Raji (cell line): ENCODE data around the gene AP1S3.

ENCODE experiments used
- POLR2A ChIP-seq: IDR thresholded peaks from 2 replicates; pipeline ENCODE4 v1.6.1; 2011; ENCODE audit warnings: low read depth, low read length, control low read depth; ENCODE audit not compliant: insufficient read depth

AP1S3 gene

GRCh38 chr2:223759569-223760430 lies 77.6 kb downstream of the AP1S3 start:
- TF ChIP-seq POLR2A: no peak

DNA sequence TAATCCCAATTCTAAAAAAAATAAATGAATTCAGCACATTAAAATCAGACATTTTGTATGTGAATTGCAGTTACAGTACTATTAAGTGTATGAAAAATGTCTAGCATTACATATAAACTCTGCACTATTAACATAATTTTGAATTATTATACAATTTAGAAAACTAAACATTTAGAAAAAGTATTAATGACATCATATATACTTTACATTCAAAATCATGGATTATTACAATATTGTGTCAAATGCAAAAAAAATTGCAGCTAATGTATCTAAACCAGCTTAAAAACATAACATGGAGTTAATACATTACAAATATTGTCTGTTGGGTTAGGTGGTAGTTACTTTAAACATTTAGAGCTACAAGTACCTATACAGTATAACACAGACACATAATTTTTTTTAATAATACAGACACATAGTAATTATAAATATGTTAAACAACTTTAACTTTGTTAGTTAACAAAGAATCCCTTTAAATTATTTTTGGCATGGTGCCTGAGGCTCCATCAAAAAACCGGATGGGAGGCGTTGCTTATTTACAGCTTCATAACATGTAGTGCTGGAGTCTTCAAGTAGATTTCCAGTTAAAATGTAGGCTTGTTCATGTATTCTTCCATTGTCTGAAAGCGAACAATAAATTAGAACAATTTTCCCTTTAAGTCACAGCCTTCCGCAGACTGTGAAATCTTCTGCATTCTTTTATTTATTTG lies 79.1 kb downstream of the AP1S3 start:
- TF ChIP-seq POLR2A: no peak

GRCh38 chr2:223753940-223754339 lies 83.4 kb downstream of the AP1S3 start:
- no peak for TF ChIP-seq POLR2A

DNA sequence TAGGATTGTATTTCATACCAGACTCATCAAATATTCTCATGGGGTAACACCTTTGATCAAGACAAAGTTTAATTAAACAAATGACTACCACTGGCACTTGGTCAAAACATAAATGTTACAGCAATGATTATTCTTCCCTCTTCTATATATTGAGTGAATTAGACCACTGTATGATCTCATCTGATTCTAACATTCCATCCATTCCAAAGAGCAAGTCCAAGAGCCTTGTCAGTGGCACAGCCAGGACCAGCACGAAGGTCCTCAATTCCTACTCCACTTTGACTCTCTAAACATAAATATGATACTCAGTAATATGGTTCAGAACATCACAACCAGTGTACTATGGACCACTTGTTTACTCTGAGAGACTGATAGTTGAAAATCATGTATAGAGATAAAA lies 86.4 kb downstream of the AP1S3 start:
- TF ChIP-seq POLR2A: no peak

DNA sequence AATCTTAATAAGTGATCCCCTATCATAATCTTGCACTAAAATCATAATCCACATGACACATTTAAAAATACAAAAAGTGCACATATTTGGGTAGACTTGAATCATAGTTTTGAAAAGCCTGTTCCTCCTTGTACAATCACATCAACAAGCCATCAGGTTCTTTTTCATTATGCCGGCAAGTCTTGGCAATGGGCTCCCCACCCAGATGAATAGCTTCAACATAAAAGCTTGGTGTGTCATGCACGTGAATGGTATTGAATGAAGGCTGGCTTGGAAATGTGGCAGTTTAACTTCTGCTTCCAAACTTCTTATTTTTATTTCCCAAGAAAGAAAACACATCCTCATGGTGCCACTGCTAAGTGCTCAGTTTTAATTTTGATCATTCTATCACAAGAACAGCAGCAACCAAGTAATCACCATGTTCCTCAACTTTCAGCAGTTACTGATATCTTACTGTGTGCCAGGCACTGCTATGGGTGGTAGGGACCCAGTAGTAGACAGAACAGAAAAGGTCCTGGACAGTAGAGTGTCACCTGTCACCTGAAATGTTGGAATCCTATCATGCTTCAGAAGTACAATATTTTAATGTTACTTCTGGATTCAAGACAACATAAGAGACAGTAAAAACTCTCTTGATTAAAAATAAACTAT lies 89.9 kb downstream of the AP1S3 start:
- TF ChIP-seq POLR2A: no peak

DNA sequence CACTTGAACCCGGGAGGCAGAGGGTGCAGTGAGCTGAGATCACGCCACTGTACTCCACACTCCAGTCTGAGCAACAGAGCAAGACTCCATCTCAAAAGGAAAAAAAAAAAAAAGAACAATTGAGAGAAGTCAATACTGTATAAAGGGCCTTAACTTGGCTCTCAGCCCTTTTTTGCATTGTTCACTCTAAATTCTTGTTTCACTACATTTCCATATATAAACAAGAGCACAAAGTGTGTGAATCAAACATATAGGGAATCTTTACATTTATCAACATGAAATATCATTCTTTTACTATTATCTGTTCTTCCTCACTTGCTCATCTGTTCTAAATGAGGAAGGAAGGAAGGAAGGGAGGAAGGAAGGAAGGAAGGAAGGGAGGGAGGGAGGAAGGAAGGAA lies 90.8 kb downstream of the AP1S3 start:
- no peak for TF ChIP-seq POLR2A

DNA sequence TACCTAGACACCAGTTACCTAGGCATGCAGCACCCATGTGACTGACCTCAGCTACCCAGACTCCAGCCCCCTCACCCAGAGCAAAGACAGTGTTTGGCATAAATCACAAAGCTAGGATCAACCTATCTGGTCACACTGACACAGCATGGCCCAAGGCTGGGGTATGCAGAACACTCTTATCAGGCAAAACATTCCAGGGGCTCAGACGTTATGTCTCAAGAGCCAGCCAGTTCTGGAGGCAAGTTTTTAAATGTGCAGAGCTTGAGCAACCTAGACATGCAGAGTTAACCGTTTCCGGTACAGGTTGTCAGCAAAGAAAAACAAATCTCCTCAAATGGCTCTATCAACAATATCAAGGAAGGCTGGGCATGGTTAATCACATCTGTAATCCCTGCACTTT lies 92.8 kb downstream of the AP1S3 start:
- TF ChIP-seq POLR2A: no peak

- no peak for TF ChIP-seq POLR2A
Observed at GRCh38 chr2:223740679-223741078, 96.7 kb downstream of the AP1S3 start.

GRCh38 chr2:223737207-223737606 lies 100.2 kb downstream of the AP1S3 start:
- TF ChIP-seq POLR2A: no peak

DNA sequence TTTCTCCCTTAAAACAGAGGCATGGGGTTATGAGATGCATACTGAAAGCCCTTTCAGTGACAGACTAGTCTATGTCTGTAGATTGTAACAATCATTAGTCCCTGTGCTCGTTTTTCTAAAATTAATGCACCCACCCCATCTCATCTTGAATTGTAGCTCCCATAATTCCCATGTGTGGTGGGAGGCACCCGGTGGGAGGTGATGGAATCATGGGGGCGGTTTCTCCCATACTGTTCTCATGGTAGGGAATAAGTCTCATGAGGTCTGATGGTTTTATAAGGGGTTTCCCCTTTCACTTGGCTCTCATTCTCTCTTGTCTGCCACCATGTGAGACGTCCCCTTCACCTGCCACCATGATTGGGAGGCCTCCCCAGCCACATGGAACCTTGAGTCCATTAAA lies 100.9 kb downstream of the AP1S3 start:
- TF ChIP-seq POLR2A: no peak

DNA sequence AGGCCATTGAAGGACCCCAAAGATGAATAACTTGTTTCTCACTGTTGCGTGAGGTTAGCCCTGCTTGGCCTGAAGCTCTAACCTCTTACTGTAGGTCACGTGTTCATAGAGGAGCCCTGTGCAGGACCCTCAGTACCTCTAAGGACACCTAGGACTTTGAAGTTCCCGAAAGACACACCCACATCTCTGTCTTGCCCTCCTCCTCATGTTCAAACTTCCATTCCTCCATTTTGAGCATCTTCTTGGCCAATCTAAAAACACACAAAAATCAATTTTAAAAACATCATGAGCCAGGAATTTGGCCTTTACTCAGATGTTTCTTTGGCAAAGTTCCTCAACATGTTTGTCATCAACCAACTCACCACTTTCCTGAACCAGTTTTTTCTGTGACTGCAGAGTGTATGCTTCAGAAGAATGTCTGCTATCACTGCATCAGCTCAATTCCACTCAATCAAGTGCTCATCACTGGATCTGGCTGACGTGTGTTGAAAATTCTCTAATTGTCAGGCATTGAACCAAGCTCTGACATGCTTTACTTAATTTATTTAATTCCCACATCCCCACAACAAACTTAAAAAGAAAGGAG lies 101.6 kb downstream of the AP1S3 start:
- TF ChIP-seq POLR2A: no peak

DNA sequence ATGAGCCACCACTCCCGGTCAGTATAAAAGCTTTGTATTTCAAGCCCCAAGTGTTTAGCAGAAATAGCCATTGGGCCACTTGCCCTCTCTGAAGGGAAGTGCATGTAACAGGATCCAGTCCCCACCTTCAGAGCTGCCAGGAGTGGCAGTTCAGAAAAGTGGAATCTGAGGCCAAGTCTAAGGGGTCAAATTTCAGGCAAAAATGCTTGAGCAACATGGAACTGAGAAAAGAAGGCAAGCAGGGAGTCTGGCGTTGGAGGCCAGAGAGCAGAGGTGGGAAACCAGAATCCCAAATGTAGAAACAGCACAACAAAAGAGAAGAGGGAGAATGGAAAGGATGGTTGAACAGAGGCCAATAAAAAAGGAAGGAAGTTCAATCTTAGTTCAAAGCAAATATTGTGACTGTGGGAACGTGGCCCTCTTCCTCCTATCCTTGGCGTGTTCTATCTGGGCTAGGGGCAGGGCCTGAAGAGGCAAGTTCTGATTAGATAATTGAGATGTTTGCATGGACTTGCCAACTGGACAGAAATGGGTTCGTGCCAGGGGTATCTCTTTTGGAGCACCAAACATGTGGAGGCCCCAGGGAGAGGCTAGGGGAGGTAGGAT lies 102.2 kb downstream of the AP1S3 start:
- TF ChIP-seq POLR2A: no peak

DNA sequence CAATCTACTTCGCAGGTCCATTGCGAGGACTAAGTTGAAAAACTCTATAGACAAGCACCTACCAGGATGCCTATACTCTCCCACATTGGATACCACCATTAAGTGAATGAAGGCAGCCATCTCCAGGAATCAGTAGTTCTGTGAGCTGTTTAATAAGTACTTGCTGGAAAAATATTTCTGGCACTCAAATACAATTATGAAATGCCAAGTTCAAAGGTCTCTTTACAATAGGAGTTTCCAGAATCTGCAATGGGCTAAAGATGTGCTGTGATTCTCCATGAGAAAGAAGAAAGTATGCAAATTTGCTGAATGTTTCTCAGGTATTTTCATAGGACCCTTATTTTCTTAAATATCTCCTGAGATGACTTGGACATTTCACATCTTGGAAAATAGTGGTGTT lies 103.0 kb downstream of the AP1S3 start:
- no peak for TF ChIP-seq POLR2A

DNA sequence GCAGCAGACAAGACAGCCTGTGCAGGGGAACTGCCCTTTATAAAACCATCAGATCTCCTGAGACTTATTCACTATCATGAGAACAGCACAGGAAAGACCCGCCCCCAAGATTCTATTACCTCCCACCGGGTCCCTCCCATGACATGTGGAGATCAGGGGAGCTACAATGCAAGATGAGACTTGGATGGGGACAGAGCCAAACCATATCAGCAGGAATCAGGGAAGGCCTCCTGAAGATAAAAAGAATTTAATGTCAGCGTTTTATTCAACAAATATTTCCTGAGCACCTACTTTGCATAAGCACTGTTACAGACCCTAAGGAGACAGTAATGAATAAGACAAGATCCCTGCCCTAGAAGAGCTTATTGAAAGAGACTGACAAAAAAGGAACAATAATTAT lies 105.0 kb downstream of the AP1S3 start:
- TF ChIP-seq POLR2A: no peak

GRCh38 chr2:223731503-223731902 lies 105.9 kb downstream of the AP1S3 start:
- TF ChIP-seq POLR2A: no peak
